Vagina (tissue), 2 donors: ENCODE results near the gene MARCHF11. TPM values are rescaled to one million over a fixed set of nuclear protein-coding genes. Genes with fewer than 3 reads are reported as not detected.

ENCODE experiments used
- DNase-seq, 2 donors: peaks; one replicate each; pipeline ENCODE4 v3.0.0-alpha.2; 2017; ENCODE audit errors: extremely low spot score in 2 of 2
- H3K27ac ChIP-seq: fragments of 200-600 bp; sonication (generic); one replicate; pipeline ENCODE4 v1.5.1; 2019
- H3K27me3 ChIP-seq: fragments of 200-600 bp; sonication (generic); one replicate; pipeline ENCODE4 v1.5.1; 2019
- H3K36me3 ChIP-seq, 2 donors: fragments of 200-600 bp; sonication (generic); one replicate each; pipeline ENCODE4 v1.5.1; 2017 to 2019
- H3K4me1 ChIP-seq: fragments of 200-600 bp; sonication (generic); one replicate; pipeline ENCODE4 v1.5.1; 2019
- H3K4me3 ChIP-seq, 2 donors: fragments of 200-600 bp; sonication (generic); 1 replicate in 1 of 2; 2 replicates in 1 of 2; pipeline ENCODE4 v1.5.1; 2016 to 2019
- H3K9me3 ChIP-seq: fragments of 200-600 bp; sonication (generic); one replicate; pipeline ENCODE4 v1.5.1; 2019
- CTCF ChIP-seq, 3 experiments: fragments of 450-650 bp in 2 of 3; fragments of 200-600 bp in 1 of 3; sonication (generic) in 1 of 3; IDR thresholded peaks; one replicate each; pipeline ENCODE4 v1.5.1; 2017 to 2019; ENCODE audit warnings: antibody characterized with exemption in 3 of 3, mild to moderate bottlenecking in 2 of 3, moderate library complexity in 2 of 3
- POLR2A ChIP-seq, 2 donors: fragments of 450-650 bp; IDR thresholded peaks; one replicate each; pipeline ENCODE4 v1.6.1; 2017; ENCODE audit warnings: antibody characterized with exemption in 2 of 2, mild to moderate bottlenecking in 2 of 2, moderate library complexity in 2 of 2
- POLR2AphosphoS5 ChIP-seq, 2 donors: sonication (generic); formaldehyde crosslinking; IDR thresholded peaks; one replicate each; pipeline ENCODE4 v1.9.0; 2017; ENCODE audit warnings: antibody characterized with exemption in 2 of 2, mild to moderate bottlenecking in 2 of 2, low read depth in 1 of 2; ENCODE audit not compliant: insufficient read depth in 1 of 2
- intact Hi-C: fragments of 100-400 bp; cut with DNase I; formaldehyde crosslinking; loops from one replicate; pipeline ENCODE4 v1.15.1; 2023
- total RNA-seq: library from RNA; depleted of rRNA; stranded (reverse); fragments of >200 nt; gene quantifications from one replicate; pipeline ENCODE4 v1.2.3, GENCODE V29; 2016

The MARCHF11 gene
- total RNA-seq, 1 donor from 2014 or later = not detected

- no peak for DNase-seq
- no peaks in the 10 kb centered on the region for H3K4me1 ChIP-seq
- no peak for TF ChIP-seq POLR2AphosphoS5 (IDR thresholded peaks at IDR 0.05; ENCODE audit: insufficient read depth in 1 of 2, low read depth in 1 of 2)
- TF ChIP-seq CTCF (IDR thresholded peaks at IDR 0.05) = no peak
- no peak for TF ChIP-seq POLR2A (IDR thresholded peaks at IDR 0.05)
- no peaks in the 10 kb centered on the region for H3K9me3 ChIP-seq
- H3K4me3 ChIP-seq = no peak overlapping the region
- no peak overlapping the region for H3K27ac ChIP-seq
- no peaks in the 10 kb centered on the region for H3K36me3 ChIP-seq
- no peaks in the 10 kb centered on the region for H3K27me3 ChIP-seq
- intact Hi-C loops = no loop called here
Observed at GRCh38 chr5:16095612-16096011, 84.0 kb downstream of the MARCHF11 start.

- Histone ChIP-seq H3K4me1 (no peaks in the 10 kb centered on the region), H3K27ac (no peak overlapping the region), H3K27me3 (no peaks in the 10 kb centered on the region), H3K36me3 (no peaks in the 10 kb centered on the region), H3K4me3 (no peak overlapping the region), H3K9me3 (no peaks in the 10 kb centered on the region)
- DNase-seq = no peak
- TF ChIP-seq CTCF (IDR thresholded peaks at IDR 0.05) (no peak), POLR2A (IDR thresholded peaks at IDR 0.05) (no peak), POLR2AphosphoS5 (IDR thresholded peaks at IDR 0.05; ENCODE audit: insufficient read depth in 1 of 2, low read depth in 1 of 2) (no peak)
- intact Hi-C loops = no loop called here
Observed at GRCh38 chr5:16090270-16090669, 89.3 kb downstream of the MARCHF11 start.

GRCh38 chr5:16082982-16083381, 96.6 kb downstream of the MARCHF11 start:
- TF ChIP-seq POLR2AphosphoS5 (IDR thresholded peaks at IDR 0.05; ENCODE audit: insufficient read depth in 1 of 2, low read depth in 1 of 2) (no peak), CTCF (IDR thresholded peaks at IDR 0.05) (no peak), POLR2A (IDR thresholded peaks at IDR 0.05) (no peak)
- no peaks in the 10 kb centered on the region for H3K4me1 ChIP-seq
- no peak overlapping the region for H3K27ac ChIP-seq
- H3K9me3 ChIP-seq = no peaks in the 10 kb centered on the region
- intact Hi-C loops = no loop called here
- no peaks in the 10 kb centered on the region for H3K36me3 ChIP-seq
- DNase-seq = no peak
- H3K27me3 ChIP-seq = no peaks in the 10 kb centered on the region
- no peak overlapping the region for H3K4me3 ChIP-seq

GRCh38 chr5:16082053-16082452, 97.5 kb downstream of the MARCHF11 start:
- no peaks in the 10 kb centered on the region for H3K4me1 ChIP-seq
- no peaks in the 10 kb centered on the region for H3K27me3 ChIP-seq
- no peak for DNase-seq
- intact Hi-C loops = no loop called here
- no peak overlapping the region for H3K27ac ChIP-seq
- H3K9me3 ChIP-seq = no peaks in the 10 kb centered on the region
- no peak for TF ChIP-seq POLR2A (IDR thresholded peaks at IDR 0.05)
- TF ChIP-seq POLR2AphosphoS5 (IDR thresholded peaks at IDR 0.05; ENCODE audit: insufficient read depth in 1 of 2, low read depth in 1 of 2) = no peak
- no peak for TF ChIP-seq CTCF (IDR thresholded peaks at IDR 0.05)
- no peaks in the 10 kb centered on the region for H3K36me3 ChIP-seq
- H3K4me3 ChIP-seq = no peak overlapping the region

GRCh38 chr5:16081376-16081955, 98.1 kb downstream of the MARCHF11 start:
- intact Hi-C loops = no loop called here

More at GRCh38 chr5:16081376-16081955, 98.1 kb downstream of the MARCHF11 start:
- TF ChIP-seq POLR2A (IDR thresholded peaks at IDR 0.05) (no peak), CTCF (IDR thresholded peaks at IDR 0.05) (no peak), POLR2AphosphoS5 (IDR thresholded peaks at IDR 0.05; ENCODE audit: insufficient read depth in 1 of 2, low read depth in 1 of 2) (no peak)
- DNase-seq = no peak
- H3K27me3 ChIP-seq = no peaks in the 10 kb centered on the region
- H3K9me3 ChIP-seq = no peaks in the 10 kb centered on the region
- no peaks in the 10 kb centered on the region for H3K4me1 ChIP-seq
- no peaks in the 10 kb centered on the region for H3K36me3 ChIP-seq
- no peak overlapping the region for H3K4me3 ChIP-seq
- no peak overlapping the region for H3K27ac ChIP-seq
